ENCODE data around the gene ARPIN. TPM values are rescaled to one million over a fixed set of nuclear protein-coding genes. Genes with fewer than 3 reads are reported as not detected.

Gene ARPIN
- total RNA-seq, 1 donor from 2014 or later, result 9.0 TPM

- no peaks in the 10 kb centered on the region for H3K9me3 Mint-ChIP-seq (ENCODE audit: unreplicated experiment)
- DNase-seq, result no peak
- H3K36me3 Mint-ChIP-seq (ENCODE audit: unreplicated experiment), result no peaks in the 10 kb centered on the region
- no peaks in the 10 kb centered on the region for H3K27me3 Mint-ChIP-seq (ENCODE audit: unreplicated experiment)
- H3K4me1 Mint-ChIP-seq (ENCODE audit: low read depth, unreplicated experiment), result no peaks in the 10 kb centered on the region
- no peak for TF ChIP-seq CTCF (IDR thresholded peaks at IDR 0.05; ENCODE audit: partially characterized antibody, unreplicated experiment)
- no peak overlapping the region for H3K4me3 Mint-ChIP-seq (ENCODE audit: unreplicated experiment)
- no peak overlapping the region for H3K27ac Mint-ChIP-seq (ENCODE audit: unreplicated experiment)
These were observed 34.4 kb downstream of the ARPIN start for GRCh38 chr15:89878323-89878722.

- no peak for DNase-seq
- H3K36me3 Mint-ChIP-seq (ENCODE audit: unreplicated experiment), result no peaks in the 10 kb centered on the region
- no peak for TF ChIP-seq CTCF (IDR thresholded peaks at IDR 0.05; ENCODE audit: partially characterized antibody, unreplicated experiment)
- no peaks in the 10 kb centered on the region for H3K4me1 Mint-ChIP-seq (ENCODE audit: low read depth, unreplicated experiment)
- H3K9me3 Mint-ChIP-seq (ENCODE audit: unreplicated experiment), result no peaks in the 10 kb centered on the region
- H3K27ac Mint-ChIP-seq (ENCODE audit: unreplicated experiment), result no peak overlapping the region
- no peak overlapping the region for H3K4me3 Mint-ChIP-seq (ENCODE audit: unreplicated experiment)
- no peaks in the 10 kb centered on the region for H3K27me3 Mint-ChIP-seq (ENCODE audit: unreplicated experiment)
These were observed 35.7 kb downstream of the ARPIN start for GRCh38 chr15:89877083-89877425.

GRCh38 chr15:89876396-89877082, 36.2 kb downstream of the ARPIN start:
- no peak for DNase-seq
- TF ChIP-seq CTCF (IDR thresholded peaks at IDR 0.05; ENCODE audit: partially characterized antibody, unreplicated experiment), result no peak
- Mint-ChIP-seq H3K27ac (ENCODE audit: unreplicated experiment) (no peak overlapping the region), H3K36me3 (ENCODE audit: unreplicated experiment) (no peaks in the 10 kb centered on the region), H3K4me1 (ENCODE audit: low read depth, unreplicated experiment) (no peaks in the 10 kb centered on the region), H3K9me3 (ENCODE audit: unreplicated experiment) (no peaks in the 10 kb centered on the region), H3K27me3 (ENCODE audit: unreplicated experiment) (no peaks in the 10 kb centered on the region), H3K4me3 (ENCODE audit: unreplicated experiment) (no peak overlapping the region)

- no peak overlapping the region for H3K4me3 Mint-ChIP-seq (ENCODE audit: unreplicated experiment)
- DNase-seq, result no peak
- no peak overlapping the region for H3K27ac Mint-ChIP-seq (ENCODE audit: unreplicated experiment)
- H3K27me3 Mint-ChIP-seq (ENCODE audit: unreplicated experiment), result no peaks in the 10 kb centered on the region
- TF ChIP-seq CTCF (IDR thresholded peaks at IDR 0.05; ENCODE audit: partially characterized antibody, unreplicated experiment), result no peak
- H3K9me3 Mint-ChIP-seq (ENCODE audit: unreplicated experiment), result no peaks in the 10 kb centered on the region
- no peaks in the 10 kb centered on the region for H3K4me1 Mint-ChIP-seq (ENCODE audit: low read depth, unreplicated experiment)
- peaks cover 3% of the 10 kb centered on the region for H3K36me3 Mint-ChIP-seq (ENCODE audit: unreplicated experiment)
These were observed 37.0 kb downstream of the ARPIN start for GRCh38 chr15:89875741-89876140.

GRCh38 chr15:89874926-89875564, 37.7 kb downstream of the ARPIN start:
- H3K36me3 Mint-ChIP-seq (ENCODE audit: unreplicated experiment), result peaks cover 8% of the 10 kb centered on the region
- H3K27me3 Mint-ChIP-seq (ENCODE audit: unreplicated experiment), result no peaks in the 10 kb centered on the region
- no peaks in the 10 kb centered on the region for H3K9me3 Mint-ChIP-seq (ENCODE audit: unreplicated experiment)
- peak; percentile 90 for TF ChIP-seq CTCF (IDR thresholded peaks at IDR 0.05; ENCODE audit: partially characterized antibody, unreplicated experiment)
- H3K4me3 Mint-ChIP-seq (ENCODE audit: unreplicated experiment), result no peak overlapping the region
- no peak overlapping the region for H3K27ac Mint-ChIP-seq (ENCODE audit: unreplicated experiment)
- peak; percentile 90 for DNase-seq
- H3K4me1 Mint-ChIP-seq (ENCODE audit: low read depth, unreplicated experiment), result no peaks in the 10 kb centered on the region

All from glutamatergic neuron (in vitro differentiated cells).